BE2C (cell line): ENCODE measurements around the gene TSTD2.

Experiments
- DNase-seq: peaks from one replicate; pipeline ENCODE4 v3.0.0-alpha.2; 2020
- H3K27me3 ChIP-seq: fragments of 250-450 bp; sonication (Bioruptor Pico); 2 replicates; pipeline ENCODE4 v1.5.1; 2020; ENCODE audit warnings: mild to moderate bottlenecking
- H3K36me3 ChIP-seq: fragments of 250-450 bp; sonication (Bioruptor Pico); 2 replicates; pipeline ENCODE4 v1.5.1; 2020; ENCODE audit warnings: mild to moderate bottlenecking
- H3K4me1 ChIP-seq: fragments of 250-450 bp; sonication (Bioruptor Pico); 2 replicates; pipeline ENCODE4 v1.5.1; 2020
- H3K4me3 ChIP-seq: 2 replicates; pipeline ENCODE4 v1.5.1; 2011; ENCODE audit warnings: low read depth, low read length
- H3K9me3 ChIP-seq: fragments of 250-450 bp; sonication (Bioruptor Pico); 2 replicates; pipeline ENCODE4 v1.5.1; 2020
- TF ChIP-seq, protein P1 (sequence below): IDR thresholded peaks from 2 replicates; pipeline ENCODE4 v1.5.1; 2012; ENCODE audit warnings: mild to moderate bottlenecking, low read depth, low read length

TSTD2 gene

DNA sequence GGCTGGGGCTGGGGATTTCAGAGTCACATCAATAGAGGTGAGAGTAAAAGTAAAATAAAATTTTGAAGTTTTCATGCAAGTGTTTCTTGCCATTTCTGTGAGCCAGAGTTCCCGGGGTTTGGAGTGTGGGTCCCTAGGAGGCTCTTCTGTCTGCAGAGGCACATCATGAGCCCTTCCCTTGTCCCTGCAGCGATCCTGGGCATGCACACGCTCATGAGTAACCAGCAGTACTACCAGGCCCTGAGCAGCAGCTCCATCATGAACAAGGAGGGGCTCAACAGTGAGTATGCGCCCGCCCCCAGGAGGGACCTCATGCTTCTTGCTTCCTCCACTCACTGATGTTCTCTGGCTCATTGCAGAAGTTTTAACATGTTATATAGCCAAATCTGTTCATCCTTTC lies 70.6 kb downstream of the TSTD2 start:
- TF ChIP-seq, protein P1, sequence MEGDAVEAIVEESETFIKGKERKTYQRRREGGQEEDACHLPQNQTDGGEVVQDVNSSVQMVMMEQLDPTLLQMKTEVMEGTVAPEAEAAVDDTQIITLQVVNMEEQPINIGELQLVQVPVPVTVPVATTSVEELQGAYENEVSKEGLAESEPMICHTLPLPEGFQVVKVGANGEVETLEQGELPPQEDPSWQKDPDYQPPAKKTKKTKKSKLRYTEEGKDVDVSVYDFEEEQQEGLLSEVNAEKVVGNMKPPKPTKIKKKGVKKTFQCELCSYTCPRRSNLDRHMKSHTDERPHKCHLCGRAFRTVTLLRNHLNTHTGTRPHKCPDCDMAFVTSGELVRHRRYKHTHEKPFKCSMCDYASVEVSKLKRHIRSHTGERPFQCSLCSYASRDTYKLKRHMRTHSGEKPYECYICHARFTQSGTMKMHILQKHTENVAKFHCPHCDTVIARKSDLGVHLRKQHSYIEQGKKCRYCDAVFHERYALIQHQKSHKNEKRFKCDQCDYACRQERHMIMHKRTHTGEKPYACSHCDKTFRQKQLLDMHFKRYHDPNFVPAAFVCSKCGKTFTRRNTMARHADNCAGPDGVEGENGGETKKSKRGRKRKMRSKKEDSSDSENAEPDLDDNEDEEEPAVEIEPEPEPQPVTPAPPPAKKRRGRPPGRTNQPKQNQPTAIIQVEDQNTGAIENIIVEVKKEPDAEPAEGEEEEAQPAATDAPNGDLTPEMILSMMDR = no peak
- Histone ChIP-seq H3K36me3 (peaks cover 71% of the 10 kb centered on the region), H3K4me3 (no peak overlapping the region), H3K27me3 (no peaks in the 10 kb centered on the region), H3K9me3 (no peaks in the 10 kb centered on the region), H3K4me1 (peaks cover 31% of the 10 kb centered on the region)
- no peak for DNase-seq

GRCh38 chr9:97561501-97561900 lies 71.7 kb downstream of the TSTD2 start:
- Histone ChIP-seq H3K4me1 (peaks cover 41% of the 10 kb centered on the region), H3K9me3 (no peaks in the 10 kb centered on the region), H3K36me3 (peaks cover 64% of the 10 kb centered on the region), H3K27me3 (no peaks in the 10 kb centered on the region), H3K4me3 (no peak overlapping the region)
- no peak for DNase-seq
- TF ChIP-seq, protein P1 = no peak

DNA sequence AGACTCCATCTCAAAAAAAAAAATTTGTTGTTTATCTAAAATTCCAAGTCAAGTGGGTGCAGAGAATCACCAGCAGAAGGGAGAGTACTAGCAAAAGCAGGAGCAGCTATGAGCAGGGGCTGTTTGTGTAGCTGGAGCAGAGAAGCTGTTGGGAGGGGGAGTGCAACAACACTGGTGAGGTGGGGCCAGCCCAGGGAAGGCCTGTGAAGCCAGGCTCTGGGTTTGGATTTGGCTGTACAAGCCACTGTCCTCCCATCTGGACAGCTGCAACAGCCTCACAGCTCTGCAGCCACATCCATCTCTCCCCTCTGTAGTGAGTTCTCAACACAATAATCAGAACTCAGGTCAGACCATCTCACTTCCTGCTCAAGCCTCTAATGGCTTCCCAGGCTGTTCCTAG lies 72.3 kb downstream of the TSTD2 start:
- peaks cover 66% of the 10 kb centered on the region for H3K36me3 ChIP-seq
- TF ChIP-seq, protein P1 = no peak
- H3K27me3 ChIP-seq = no peaks in the 10 kb centered on the region
- H3K4me3 ChIP-seq = no peak overlapping the region
- peaks cover 47% of the 10 kb centered on the region for H3K4me1 ChIP-seq
- no peak for DNase-seq
- H3K9me3 ChIP-seq = no peaks in the 10 kb centered on the region

- Histone ChIP-seq H3K27me3 (no peaks in the 10 kb centered on the region), H3K9me3 (no peaks in the 10 kb centered on the region), H3K36me3 (peaks cover 66% of the 10 kb centered on the region), H3K4me1 (peaks cover 50% of the 10 kb centered on the region), H3K4me3 (no peak overlapping the region)
- TF ChIP-seq, protein P1 = no peak
- no peak for DNase-seq
These were observed 73.0 kb downstream of the TSTD2 start for GRCh38 chr9:97560154-97560553.

DNA sequence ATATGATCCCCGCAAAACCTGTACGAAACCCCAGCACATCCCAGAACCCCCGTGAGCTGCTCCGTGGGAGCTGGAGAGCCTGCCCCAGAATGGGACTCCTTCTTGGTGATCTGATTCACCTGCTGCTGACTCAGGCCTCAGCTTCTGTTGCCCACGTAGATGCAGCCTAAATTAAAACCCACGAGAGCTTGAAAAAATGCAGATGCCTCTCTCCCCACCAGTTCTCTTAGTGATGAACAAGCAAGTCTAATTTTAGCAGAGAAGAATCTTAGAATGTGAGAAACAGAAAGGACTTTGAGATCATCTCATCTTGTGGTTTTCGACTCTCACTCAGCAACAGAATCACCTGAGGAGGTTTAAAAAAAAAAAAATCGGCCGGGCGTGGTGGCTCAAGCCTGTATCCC lies 74.1 kb downstream of the TSTD2 start:
- Histone ChIP-seq H3K27me3 (no peaks in the 10 kb centered on the region), H3K4me1 (peaks cover 47% of the 10 kb centered on the region), H3K9me3 (no peaks in the 10 kb centered on the region), H3K36me3 (peaks cover 66% of the 10 kb centered on the region), H3K4me3 (no peak overlapping the region)
- TF ChIP-seq, protein P1 = no peak
- no peak for DNase-seq

DNA sequence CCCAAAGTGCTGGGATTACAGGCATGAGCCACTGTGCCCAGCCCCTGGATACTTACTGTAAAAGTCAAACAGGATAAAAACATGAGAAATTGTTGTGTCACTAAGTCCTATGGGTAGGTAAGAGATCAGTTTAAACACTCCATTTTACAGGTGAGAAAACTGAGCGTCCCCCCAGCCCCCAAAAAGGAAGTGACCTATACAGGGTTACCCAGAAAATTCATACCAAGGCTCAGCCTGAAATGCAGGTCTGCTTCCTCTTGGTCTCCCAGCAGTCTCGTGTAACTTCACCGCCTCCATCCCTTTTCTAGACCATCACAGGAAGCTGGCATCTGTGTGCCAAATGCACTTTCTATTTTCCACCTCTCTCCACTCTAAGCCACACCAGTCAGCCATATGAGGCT lies 74.5 kb downstream of the TSTD2 start:
- Histone ChIP-seq H3K9me3 (no peaks in the 10 kb centered on the region), H3K36me3 (peaks cover 68% of the 10 kb centered on the region), H3K4me1 (peaks cover 47% of the 10 kb centered on the region), H3K4me3 (no peak overlapping the region), H3K27me3 (no peaks in the 10 kb centered on the region)
- TF ChIP-seq, protein P1 = no peak
- no peak for DNase-seq
